ENCODE measurements around the gene TMEM269.

DNA sequence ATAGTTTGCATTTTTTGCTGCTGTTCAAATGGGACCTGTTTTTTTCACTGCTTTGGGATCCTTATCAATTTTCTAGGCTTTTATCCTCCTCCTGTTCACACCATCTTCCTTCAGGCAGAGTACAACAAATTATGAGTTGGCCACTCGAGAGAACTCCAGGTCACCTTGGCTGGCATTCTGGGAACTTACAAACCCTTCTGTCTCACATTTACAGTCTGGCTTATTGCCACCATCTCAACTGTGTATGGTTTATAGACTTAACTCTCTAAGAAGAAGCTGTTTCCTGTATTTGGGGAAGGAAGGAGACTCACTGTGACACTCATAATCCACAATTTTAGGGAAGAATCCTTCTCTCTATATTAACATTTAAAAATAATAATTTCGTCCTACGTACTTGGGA, 56.2 kb downstream of the TMEM269 start:
- TF ChIP-seq, protein P1, sequence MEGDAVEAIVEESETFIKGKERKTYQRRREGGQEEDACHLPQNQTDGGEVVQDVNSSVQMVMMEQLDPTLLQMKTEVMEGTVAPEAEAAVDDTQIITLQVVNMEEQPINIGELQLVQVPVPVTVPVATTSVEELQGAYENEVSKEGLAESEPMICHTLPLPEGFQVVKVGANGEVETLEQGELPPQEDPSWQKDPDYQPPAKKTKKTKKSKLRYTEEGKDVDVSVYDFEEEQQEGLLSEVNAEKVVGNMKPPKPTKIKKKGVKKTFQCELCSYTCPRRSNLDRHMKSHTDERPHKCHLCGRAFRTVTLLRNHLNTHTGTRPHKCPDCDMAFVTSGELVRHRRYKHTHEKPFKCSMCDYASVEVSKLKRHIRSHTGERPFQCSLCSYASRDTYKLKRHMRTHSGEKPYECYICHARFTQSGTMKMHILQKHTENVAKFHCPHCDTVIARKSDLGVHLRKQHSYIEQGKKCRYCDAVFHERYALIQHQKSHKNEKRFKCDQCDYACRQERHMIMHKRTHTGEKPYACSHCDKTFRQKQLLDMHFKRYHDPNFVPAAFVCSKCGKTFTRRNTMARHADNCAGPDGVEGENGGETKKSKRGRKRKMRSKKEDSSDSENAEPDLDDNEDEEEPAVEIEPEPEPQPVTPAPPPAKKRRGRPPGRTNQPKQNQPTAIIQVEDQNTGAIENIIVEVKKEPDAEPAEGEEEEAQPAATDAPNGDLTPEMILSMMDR (IDR thresholded peaks at IDR 0.05; ENCODE audit: low read depth, low read length): no peak
- TF ChIP-seq POLR2A (IDR thresholded peaks at IDR 0.05; ENCODE audit: extremely low read depth, insufficient read length): no peak

Data from NB4 (cell line).